ENCODE measurements around the gene WEE2.

Gene WEE2

GRCh38 chr7:141708351-141708750, at the start of gene WEE2:
Gene WEE2 (plus strand): TSS chr7:141708353. CDS start chr7:141708759, 406 bp downstream.
- TF ChIP-seq, protein P1, sequence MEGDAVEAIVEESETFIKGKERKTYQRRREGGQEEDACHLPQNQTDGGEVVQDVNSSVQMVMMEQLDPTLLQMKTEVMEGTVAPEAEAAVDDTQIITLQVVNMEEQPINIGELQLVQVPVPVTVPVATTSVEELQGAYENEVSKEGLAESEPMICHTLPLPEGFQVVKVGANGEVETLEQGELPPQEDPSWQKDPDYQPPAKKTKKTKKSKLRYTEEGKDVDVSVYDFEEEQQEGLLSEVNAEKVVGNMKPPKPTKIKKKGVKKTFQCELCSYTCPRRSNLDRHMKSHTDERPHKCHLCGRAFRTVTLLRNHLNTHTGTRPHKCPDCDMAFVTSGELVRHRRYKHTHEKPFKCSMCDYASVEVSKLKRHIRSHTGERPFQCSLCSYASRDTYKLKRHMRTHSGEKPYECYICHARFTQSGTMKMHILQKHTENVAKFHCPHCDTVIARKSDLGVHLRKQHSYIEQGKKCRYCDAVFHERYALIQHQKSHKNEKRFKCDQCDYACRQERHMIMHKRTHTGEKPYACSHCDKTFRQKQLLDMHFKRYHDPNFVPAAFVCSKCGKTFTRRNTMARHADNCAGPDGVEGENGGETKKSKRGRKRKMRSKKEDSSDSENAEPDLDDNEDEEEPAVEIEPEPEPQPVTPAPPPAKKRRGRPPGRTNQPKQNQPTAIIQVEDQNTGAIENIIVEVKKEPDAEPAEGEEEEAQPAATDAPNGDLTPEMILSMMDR (IDR thresholded peaks at IDR 0.05; ENCODE audit: low read depth, low read length, missing control alignments): no peak
- DNase-seq (ENCODE audit: extremely low read depth, low read depth): no peak

DNA sequence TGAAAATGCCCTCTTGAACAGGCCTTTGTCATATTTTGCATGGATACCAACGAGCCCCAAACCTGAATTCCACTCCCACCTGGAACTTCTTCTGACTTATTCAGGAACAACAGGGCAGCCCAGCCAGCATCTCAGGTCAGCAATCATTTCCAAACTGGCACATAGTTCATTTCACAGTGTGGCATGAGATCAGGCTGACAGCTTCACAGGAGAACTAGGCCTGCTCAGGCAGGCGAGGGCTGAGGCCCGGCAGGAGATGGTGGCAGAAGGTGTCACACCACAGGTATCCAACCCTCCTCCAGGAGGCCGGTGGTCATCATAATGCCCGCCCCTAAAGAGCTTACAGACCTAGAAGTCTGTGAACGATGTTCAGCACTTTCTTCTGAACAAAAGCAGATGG, 48.7 kb upstream of the WEE2 start:
- no peak for DNase-seq (ENCODE audit: extremely low read depth, low read depth)
- H3K4me3 ChIP-seq (replicated peaks; ENCODE audit: low read depth, low read length): no peak overlapping the region
- TF ChIP-seq, protein P1 (IDR thresholded peaks at IDR 0.05; ENCODE audit: low read depth, low read length, missing control alignments): no peak

More at GRCh38 chr7:141708351-141708750, at the start of gene WEE2:
- H3K4me3 ChIP-seq (replicated peaks; ENCODE audit: low read depth, low read length): no peak within 1 kb of the TSS

DNA sequence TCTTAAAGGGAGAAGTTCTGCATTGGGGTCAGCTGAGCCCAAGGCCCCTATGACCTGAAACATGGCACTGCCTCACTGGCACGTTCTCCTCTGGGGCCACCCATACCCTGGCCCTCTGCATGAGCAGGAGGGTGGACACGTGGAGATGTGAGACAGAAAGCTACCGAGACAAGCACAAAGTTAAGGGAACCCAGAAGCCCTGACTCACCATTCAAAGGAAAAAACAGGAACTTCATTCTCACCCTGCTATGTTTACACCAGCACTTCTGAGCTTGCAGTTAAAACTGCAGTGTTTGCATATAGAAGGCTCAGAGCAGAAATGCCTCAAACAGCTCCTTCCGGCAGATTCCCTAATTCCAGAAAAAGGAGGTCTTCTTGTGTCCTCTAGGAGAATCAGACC, 47.9 kb upstream of the WEE2 start:
- TF ChIP-seq, protein P1 (IDR thresholded peaks at IDR 0.05; ENCODE audit: low read depth, low read length, missing control alignments): no peak
- no peak overlapping the region for H3K4me3 ChIP-seq (replicated peaks; ENCODE audit: low read depth, low read length)
- no peak for DNase-seq (ENCODE audit: extremely low read depth, low read depth)

DNA sequence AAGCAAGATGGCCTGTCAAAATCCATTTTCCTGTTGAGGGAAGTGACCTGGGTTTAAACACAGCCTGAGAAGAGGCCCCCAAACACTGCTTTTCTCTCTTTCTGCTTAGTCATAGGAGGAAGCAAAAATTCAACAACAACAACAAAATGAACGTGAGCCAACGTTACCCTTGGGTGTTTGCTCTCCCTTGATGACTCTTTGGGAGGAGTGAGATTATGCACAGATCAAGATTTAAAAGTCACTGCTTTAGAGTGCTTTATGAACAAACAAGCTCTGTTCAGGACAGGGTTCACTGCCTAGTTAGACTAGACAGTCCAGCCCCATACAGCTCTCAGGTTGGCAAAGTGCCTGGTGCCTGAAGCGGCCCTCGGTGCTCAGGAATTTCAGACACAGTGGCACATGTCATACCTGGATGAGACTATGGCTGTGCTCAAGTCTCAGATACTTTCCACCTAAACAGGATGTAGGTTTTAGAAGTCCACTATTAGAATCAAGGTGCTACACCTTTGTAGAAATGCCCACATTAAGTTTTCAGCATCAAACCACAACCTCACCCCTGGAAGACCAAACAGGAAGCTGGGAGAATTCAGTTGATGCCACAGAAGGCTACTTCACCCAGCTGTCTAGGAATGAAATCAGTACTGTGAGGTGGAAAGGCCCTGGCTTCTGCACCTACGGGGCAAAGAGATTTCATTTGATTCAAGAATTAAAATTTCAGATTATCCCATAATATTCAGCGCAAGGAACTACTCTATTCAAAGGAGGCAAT, 44.9 kb upstream of the WEE2 start:
- DNase-seq (ENCODE audit: extremely low read depth, low read depth): no peak
- no peak overlapping the region for H3K4me3 ChIP-seq (replicated peaks; ENCODE audit: low read depth, low read length)
- TF ChIP-seq, protein P1 (IDR thresholded peaks at IDR 0.05; ENCODE audit: low read depth, low read length, missing control alignments): no peak

DNA sequence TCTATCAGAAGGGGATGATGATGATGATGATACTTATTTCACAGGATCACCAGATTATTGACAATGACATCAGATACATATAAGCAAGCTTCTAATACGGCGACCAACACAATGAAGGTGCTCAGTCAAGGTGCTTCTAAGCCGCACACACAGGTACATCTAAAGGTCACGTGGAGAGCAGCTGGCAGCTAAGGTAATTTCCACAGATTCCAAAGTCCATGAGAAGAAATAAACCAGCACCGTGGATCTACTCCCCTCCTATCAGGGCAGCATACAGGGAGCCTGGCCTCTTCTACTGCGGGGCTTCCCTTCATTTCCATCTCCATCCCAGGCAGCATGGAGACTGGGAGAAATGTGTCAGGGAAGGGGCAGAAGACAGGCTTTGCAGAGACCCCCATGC, 43.7 kb upstream of the WEE2 start:
- TF ChIP-seq, protein P1 (IDR thresholded peaks at IDR 0.05; ENCODE audit: low read depth, low read length, missing control alignments): no peak
- DNase-seq (ENCODE audit: extremely low read depth, low read depth): no peak
- no peak overlapping the region for H3K4me3 ChIP-seq (replicated peaks; ENCODE audit: low read depth, low read length)

DNA sequence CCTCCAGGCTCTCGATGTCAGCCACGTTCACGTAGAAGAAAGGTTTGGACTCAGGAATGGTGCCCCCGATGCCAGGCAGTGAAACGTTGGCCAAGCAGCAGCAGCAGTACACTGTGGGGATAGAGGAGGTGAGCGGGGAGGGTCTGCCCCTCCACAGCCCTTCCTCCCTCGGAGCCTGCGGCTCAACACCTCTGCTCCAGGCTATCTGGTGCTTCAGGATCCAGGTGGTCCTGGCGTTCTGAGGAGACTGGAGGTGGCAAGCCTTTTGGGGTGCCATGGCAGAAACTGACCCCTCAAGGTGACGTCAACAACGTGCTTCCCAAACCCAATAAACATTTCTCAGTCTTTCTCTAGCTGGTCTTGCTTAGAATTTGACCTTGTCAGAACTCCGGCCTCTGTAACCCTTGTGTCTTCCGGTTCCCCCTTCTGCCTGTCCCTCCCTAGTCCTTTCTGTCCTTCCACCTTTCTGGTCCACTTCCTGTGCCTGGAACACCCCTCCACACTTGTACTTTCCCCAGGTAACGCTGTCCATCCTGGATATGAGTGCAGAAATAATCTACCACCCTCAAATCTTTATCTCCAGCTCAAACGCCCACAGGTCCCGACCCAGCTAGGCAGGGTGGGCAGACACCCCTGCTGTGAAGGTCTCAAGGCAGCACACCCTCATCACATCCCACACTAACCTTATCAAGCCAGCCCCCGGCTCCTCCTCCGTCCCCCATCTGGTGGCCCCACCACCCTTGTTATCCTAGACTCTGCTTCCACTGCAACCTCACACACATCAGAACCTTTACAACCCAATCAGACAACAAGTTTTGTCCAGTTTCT, 42.7 kb upstream of the WEE2 start:
- H3K4me3 ChIP-seq (replicated peaks; ENCODE audit: low read depth, low read length): no peak overlapping the region
- TF ChIP-seq, protein P1 (IDR thresholded peaks at IDR 0.05; ENCODE audit: low read depth, low read length, missing control alignments): no peak
- DNase-seq (ENCODE audit: extremely low read depth, low read depth): no peak

Measured in HFF-Myc (cell line).